Globus pallidus (tissue), 1 donor: ENCODE data around the gene SLC5A2.
"Not testable (repeated sequence)": the region's sequence is repeated elsewhere in the genome, so short reads cannot be mapped to it uniquely, and the experiment has no call there.

ENCODE experiments used
- DNase-seq: peaks from one replicate; pipeline ENCODE4 v3.0.0-alpha.2; 2015; ENCODE audit warnings: low spot score

Gene SLC5A2

DNA sequence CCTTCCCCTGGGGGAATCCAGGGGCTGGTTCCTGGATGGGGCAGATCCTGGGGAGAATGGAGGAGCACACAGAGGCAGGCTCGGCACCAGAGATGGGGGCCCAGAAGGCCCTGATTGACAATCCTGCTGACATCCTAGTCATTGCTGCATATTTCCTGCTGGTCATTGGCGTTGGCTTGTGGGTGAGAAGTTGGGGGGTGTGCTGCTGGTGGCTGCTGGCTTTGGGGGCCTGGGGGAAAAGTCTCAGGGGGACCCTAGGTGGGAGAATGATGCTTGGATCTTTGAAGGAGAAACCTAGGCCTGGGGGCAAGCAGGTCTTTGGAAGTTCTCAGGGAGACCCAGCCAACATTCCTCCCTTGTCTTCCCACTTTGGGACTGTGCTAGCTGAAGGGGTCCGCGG lies at the start of gene SLC5A2:
SLC5A2 (plus strand) TSS at position 43 of the 400 bp plus-strand sequence; CDS start at position 57, 14 bp downstream.
- no peak for DNase-seq

- no peak for DNase-seq
These were observed 47.3 kb upstream of the SLC5A2 start for GRCh38 chr16:31435341-31436220.

- no peak for DNase-seq
These were observed 46.5 kb upstream of the SLC5A2 start for GRCh38 chr16:31436221-31437045.

GRCh38 chr16:31438414-31438813 lies 44.5 kb upstream of the SLC5A2 start:
- DNase-seq: no peak

DNA sequence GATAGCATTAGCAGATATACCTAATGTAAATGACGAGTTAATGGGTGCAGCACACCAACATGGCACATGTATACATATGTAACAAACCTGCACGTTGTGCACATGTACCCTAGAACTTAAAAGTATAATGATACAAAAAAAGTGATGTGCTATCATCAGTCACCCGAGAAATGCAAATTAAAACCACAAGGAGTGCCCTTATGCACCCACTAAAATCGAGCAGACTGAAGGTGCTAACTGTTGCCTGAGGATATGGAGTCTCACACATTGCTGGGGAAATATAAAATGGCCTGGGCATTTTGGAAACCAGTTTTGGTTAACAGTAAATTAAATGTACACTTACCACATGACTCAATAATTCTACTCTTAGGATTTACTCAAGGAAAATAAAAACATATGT lies 43.9 kb upstream of the SLC5A2 start:
- not testable (repeated sequence) for DNase-seq

DNA sequence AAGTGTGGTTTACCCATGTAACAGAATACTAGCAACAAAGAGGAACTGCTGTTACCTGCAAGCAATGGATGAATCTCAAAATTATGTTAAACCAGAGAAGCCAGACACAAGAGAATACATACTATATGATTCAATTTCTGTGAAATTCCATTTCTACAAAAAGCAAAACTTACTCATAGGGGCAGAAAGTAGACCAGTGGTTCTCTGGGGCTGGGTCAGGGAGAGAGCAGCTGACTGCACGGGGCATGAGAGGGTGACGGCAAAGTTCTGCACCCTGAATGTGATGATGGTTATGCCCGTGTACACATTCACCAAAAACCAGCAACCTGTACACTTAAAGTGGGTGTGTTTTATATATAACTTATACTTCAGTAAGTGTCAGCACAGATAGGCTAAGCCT lies 43.4 kb upstream of the SLC5A2 start:
- DNase-seq: no peak

DNA sequence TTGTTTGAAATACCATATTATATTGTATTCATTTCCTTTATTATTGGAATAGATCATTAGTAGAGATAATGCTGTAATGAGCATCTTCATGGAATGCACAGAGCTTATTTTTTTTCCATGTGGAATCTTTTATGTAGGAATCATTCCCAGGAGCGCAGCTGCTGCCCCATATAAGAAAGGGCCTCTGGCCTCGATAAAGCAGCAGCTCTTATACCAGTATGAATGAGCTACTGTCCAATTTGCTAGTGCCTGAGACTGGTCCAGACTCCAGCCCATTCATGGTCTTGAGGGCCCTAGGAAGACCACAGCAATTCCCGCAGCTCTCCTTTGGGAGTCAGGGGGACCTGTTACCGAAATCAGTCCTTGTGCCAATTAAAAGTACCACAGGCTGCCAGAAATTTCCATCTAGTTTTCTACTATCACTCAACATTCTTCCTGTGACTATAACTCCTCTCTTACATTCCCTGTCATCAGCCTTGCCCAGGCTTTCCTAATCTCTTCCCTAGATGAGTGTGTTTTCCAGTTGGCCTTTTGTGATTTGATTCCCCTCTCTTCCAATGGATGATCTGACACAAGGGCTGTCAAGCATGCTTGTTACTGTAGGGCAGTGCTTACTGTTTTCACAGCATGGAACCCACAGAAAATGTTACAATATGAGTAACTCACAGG lies 42.3 kb upstream of the SLC5A2 start:
- DNase-seq: peak; percentile 44

GRCh38 chr16:31441956-31442355 lies 41.0 kb upstream of the SLC5A2 start:
- DNase-seq: no peak

DNA sequence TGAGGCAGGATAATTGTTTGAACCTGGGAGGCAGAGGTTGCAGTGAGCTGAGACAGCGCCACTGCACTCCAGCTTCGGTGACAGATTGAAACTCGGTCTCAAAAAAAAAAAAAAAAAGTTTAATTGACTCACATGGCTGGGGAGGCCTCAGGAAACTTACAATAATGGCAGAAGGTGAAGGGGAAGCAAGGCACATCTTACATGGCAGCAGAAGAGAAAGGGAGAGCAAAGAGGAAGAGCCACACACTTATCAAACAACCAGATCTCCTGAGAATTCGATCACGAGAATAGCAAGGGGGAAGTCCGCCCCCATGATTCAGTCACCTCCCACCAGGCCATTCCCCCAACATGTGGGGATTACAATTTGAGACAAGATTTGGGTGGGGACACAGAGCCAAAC lies 37.0 kb upstream of the SLC5A2 start:
- not testable (repeated sequence) for DNase-seq

DNA sequence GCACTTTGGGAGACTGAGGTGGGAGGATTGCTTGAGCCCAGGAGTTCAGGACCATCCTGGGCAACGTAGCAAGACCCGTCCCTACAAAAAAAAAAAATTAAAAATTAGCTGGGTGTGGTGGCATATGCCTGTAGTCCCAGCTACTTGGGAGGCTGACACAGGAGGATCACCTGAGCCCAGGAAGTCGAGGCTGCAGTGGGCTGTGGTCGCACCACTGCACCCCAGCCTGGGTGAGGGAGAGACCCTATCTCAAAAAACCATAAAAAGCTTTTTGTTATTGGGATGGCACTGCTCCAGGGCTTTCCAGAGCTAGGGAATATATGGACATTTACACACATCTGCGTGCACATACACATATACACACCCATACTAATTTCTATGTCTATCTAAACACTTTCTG lies 31.7 kb upstream of the SLC5A2 start:
- no peak for DNase-seq

DNA sequence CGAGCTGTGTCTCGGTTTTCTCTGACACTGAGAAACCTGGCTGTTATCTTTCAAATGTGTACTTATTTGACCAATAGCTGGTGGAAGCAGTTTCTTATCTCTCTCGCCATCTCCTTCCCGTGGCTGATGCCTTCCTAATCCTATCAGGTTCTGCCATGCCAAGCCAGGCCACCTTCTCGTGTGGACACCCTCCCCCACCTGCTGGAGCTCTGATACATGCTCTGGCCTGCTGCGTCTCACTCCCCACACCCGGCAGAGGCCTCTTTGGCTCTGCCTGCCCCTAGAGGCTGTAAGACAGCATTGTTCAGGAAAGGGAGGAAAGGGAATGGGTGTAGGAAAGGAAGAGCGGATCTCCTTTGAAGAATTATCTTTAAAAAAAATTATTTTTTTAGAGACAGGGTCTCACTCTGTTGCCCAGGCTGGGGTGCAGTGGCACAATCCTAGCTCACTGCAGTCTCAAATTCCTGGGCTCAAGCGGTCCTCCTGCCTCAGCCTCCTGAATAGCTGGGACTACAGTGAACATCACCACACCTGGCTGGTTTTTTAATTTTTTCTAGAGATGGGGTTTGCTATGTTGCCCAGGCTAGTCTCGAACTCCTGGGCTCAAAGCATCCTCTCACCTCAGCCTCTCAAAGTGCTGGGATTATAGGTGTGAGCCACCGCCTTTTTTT lies 31.1 kb upstream of the SLC5A2 start:
- peak; percentile 45 for DNase-seq

DNA sequence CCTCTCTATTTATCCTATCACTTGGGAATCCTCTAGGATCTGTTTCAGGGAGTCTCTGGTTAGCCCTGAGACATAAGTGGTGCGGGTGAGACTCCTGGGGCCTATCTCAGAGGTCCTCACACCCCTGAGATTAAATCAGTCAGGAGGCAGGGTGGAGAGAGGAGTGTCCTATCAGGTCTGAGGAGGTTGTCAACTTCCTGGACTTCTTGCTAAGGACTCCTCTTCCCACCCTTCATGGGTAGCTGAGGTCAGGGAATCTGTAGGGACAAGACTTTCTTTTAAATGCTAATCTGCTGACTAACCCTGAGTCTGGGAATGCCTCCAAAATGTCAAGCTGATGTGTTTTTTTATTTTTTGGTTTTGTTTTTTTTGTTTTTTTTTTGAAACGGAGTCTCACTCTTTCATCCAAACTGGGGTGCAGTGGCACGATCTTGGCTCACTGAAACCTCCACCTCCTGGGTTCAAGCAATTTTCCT lies 30.3 kb upstream of the SLC5A2 start:
- peak; percentile 35 for DNase-seq

- no peak for DNase-seq
These were observed 29.4 kb upstream of the SLC5A2 start for GRCh38 chr16:31453255-31454204.

DNA sequence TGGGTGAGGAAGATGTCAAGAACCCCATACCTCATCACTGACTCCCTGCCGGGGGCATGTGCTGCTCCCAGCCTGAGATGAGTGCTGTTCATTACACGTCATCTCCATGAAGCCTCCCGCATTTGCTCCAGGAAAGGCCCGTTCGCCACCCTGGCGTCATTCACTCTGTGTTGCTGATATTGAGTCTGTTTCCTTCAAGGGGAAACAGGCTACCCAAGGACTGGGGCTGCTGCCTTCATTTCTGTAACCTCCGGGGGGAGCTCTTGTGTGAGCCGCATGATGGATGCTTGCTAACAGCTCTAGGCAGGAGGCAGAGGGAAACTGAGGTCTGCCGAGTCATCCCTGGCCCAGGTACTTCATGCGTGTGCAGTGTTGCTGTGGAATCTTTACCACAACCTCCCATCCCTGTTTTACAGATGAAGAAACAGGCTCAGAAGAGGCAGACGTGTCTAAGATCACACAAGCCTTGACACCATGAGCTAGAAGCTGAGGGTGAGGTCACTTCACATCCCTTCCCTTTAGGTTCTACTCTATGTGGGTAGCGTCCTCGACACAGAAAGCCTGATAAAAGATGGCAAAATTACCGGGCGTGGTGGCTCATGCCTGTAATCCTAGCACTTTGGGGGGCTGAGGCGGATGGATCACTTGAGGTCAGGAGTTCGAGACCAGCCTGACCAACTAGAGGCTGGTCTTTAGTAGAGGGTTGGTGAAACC lies 27.2 kb upstream of the SLC5A2 start:
- no peak for DNase-seq

DNA sequence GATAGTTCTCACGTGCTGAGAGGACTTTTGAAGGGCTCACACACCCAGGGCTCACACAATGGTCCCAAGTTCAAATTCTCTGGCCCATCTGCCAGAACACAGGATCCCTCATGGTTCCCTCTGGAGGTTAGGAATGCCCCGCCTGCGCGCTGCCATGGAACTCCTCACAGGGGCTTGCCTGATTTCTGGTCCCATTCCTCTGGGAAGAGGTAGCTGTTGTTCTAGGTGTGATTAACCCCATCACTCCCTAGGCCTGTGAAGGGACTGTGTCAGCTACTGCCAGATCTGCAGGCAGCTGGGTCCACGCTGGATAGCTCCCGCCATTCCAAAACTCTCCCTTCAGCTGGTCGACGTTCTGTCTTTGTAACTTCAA lies 25.9 kb upstream of the SLC5A2 start:
- DNase-seq: no peak

DNA sequence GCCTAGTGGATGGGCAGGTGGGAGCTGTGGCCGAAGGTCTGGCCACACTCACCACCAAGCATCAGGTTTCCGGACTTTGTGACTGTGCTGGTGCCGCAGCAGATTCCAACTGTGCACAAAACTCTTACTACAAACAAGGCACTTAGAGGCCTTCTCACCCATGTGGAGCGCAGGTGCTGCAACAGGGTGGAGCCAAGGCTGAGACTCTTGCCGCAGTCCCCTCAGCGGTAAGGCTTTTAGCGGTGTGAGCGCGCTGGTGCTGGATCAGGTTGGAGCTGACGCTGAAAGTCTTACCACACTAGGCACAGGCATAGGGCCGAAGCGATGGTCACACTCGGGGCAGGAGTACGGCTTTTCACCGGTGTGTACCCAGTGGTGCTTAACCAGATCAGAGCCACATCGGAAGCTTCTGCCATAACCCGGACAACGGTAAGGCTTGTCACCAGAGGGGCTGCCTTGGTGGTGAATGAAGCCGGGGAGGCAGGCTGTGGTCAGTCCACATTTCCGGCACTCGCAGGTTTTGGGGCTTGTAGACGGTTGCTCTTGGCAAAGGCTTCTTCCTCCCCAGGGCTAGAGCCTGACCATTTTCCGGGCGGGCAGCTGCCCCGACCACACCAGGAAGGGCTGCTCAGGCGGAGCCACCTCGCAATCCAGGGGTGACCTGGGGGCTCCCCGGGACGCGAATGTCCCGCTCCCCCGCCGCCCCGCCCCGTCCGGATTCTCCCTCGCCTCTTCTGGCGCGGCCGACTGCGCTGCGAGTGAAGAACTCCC lies 24.7 kb upstream of the SLC5A2 start:
- peak; percentile 23 for DNase-seq

- peak; percentile 99 for DNase-seq
These were observed 23.9 kb upstream of the SLC5A2 start, which contains the start of gene ARMC5 for GRCh38 chr16:31458844-31459686. Gene ARMC5 (plus strand): TSS chr16:31459501. CDS start chr16:31459525, 24 bp downstream.
